Aortic smooth muscle cell (primary cell): ENCODE results near the gene STYK1. TPM values are rescaled to one million over a fixed set of nuclear protein-coding genes. Genes with fewer than 3 reads are reported as not detected.

Experiments
- total RNA-seq: library from RNA; depleted of rRNA; stranded (reverse); fragments of >200 nt; gene quantifications from 2 replicates; pipeline ENCODE4 v1.2.3, GENCODE V29; 2014

Gene STYK1
- total RNA-seq = 0.40 and 0.56 TPM in 2 replicates

GRCh38 chr12:10673659-10674384, at the start of gene STYK1:
Gene STYK1 (minus strand): TSS chr12:10674052. CDS start chr12:10634618, 39,434 bp downstream.

GRCh38 chr12:10722905-10723746, 49.3 kb upstream of the STYK1 start, which contains the start of gene YBX3:
Gene YBX3 (minus strand): TSS chr12:10723323. CDS start chr12:10723111, 212 bp downstream.

GRCh38 chr12:10613349-10614055, 60.4 kb downstream of the STYK1 start, which contains the start of gene MAGOHB:
Gene MAGOHB (minus strand): TSS chr12:10613609. CDS start chr12:10613532, 77 bp downstream.

Other genes starting within 250 kb of the STYK1 start
- not detected in 2 replicates for gene KLRC2, start 238.0 kb downstream of the STYK1 start, total RNA-seq
- not detected in 2 replicates for gene KLRC1, start 220.7 kb downstream of the STYK1 start, total RNA-seq
- gene EIF2S3B, start 168.2 kb downstream of the STYK1 start, total RNA-seq = 0.93 and 1.3 TPM in 2 replicates
- gene MAGOHB, start 60.4 kb downstream of the STYK1 start, total RNA-seq = 21.7 and 27.8 TPM in 2 replicates
- gene YBX3, start 49.3 kb upstream of the STYK1 start, total RNA-seq = 77.0 and 94.3 TPM in 2 replicates
- not detected in 2 replicates for gene TAS2R7, start 128.6 kb upstream of the STYK1 start, total RNA-seq
- not detected in 2 replicates for gene TAS2R8, start 133.2 kb upstream of the STYK1 start, total RNA-seq
- 0.19 TPM in 1 of 2 replicates, not detected in the other for gene TAS2R9, start 136.1 kb upstream of the STYK1 start, total RNA-seq
- 0.87 and 0.92 TPM in 2 replicates for gene TAS2R10, start 152.3 kb upstream of the STYK1 start, total RNA-seq
- 0.53 and 2.2 TPM in 2 replicates for gene PRR4, start 175.4 kb upstream of the STYK1 start, total RNA-seq
- 11.9 and 22.6 TPM in 2 replicates for gene PRH1, start 210.2 kb upstream of the STYK1 start, total RNA-seq
- gene TAS2R13, start 235.5 kb upstream of the STYK1 start, total RNA-seq = 0.92 and 2.5 TPM in 2 replicates